ENCODE results near the gene TNKS1BP1.
A peak's percentile ranks its signal among the peaks of the same experiment; 100 is the strongest.

TNKS1BP1 gene

DNA sequence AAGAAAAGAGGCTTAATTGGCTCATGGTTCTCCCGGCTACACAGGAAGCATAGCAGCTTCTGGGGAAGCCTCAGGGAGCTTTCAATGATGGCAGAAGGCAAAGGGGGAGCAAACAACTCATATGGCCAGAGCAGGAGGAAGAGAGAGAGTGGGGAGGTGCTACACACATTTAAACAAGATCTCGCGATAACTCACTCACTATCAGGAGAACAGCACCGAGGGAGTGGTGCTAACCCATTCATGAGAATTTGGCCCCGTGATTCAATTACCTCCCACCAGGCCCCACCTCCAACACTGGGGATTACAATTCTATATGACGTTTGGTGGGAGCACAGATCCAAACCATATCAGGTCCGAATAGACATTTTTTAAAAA is 46.0 kb downstream of the TNKS1BP1 start:
- TF ChIP-seq, protein P1, sequence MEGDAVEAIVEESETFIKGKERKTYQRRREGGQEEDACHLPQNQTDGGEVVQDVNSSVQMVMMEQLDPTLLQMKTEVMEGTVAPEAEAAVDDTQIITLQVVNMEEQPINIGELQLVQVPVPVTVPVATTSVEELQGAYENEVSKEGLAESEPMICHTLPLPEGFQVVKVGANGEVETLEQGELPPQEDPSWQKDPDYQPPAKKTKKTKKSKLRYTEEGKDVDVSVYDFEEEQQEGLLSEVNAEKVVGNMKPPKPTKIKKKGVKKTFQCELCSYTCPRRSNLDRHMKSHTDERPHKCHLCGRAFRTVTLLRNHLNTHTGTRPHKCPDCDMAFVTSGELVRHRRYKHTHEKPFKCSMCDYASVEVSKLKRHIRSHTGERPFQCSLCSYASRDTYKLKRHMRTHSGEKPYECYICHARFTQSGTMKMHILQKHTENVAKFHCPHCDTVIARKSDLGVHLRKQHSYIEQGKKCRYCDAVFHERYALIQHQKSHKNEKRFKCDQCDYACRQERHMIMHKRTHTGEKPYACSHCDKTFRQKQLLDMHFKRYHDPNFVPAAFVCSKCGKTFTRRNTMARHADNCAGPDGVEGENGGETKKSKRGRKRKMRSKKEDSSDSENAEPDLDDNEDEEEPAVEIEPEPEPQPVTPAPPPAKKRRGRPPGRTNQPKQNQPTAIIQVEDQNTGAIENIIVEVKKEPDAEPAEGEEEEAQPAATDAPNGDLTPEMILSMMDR (IDR thresholded peaks at IDR 0.05; ENCODE audit: extremely low read depth, missing control alignments): no peak

DNA sequence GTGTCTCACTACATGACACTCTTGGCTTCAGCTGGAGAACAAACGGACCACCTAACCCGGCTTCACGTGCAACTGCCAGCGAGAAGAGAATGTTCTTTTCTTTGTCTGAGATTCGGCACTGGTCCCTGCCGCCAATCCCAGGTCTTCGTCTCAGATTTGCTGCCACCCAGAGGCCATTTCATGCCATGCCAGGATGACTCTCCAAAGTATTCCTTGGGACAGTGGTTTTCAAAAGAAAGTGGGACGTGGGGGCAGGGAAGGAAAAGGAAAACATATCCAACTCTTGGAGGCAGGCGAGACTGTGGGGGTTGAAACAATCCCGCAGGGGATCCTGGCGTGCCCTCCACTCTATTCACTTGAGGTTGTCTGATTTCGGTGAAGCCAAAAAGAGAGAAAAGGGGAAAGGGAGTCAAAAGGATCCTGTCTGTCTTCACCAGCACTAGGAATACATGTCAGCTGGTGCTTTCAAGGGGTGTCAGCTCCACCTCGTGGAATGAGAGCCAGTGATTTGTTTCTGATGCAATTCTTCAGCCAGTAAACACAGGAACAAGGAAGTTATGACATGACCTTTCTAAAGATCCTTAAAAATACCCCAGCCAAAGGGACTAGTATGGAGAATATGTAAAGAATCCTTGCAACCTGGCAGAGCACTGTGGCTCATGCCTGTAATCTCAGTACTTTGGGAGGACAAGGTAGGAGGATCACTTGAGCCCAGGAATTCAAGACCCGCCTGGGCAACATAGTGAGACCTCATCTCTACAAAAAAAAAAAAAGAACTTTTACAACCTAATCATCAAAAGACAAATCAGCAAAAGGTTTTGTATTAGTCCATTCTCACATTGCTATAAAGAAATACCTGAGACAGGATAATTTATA is 46.7 kb downstream of the TNKS1BP1 start:
- peak; percentile 62 for DNase-seq (ENCODE audit: low spot score)
- TF ChIP-seq, protein P1 (IDR thresholded peaks at IDR 0.05; ENCODE audit: extremely low read depth, missing control alignments): peak; percentile 79

More for the DNA sequence above, 46.0 kb downstream of the TNKS1BP1 start:
- no peak for DNase-seq (ENCODE audit: low spot score)

DNA sequence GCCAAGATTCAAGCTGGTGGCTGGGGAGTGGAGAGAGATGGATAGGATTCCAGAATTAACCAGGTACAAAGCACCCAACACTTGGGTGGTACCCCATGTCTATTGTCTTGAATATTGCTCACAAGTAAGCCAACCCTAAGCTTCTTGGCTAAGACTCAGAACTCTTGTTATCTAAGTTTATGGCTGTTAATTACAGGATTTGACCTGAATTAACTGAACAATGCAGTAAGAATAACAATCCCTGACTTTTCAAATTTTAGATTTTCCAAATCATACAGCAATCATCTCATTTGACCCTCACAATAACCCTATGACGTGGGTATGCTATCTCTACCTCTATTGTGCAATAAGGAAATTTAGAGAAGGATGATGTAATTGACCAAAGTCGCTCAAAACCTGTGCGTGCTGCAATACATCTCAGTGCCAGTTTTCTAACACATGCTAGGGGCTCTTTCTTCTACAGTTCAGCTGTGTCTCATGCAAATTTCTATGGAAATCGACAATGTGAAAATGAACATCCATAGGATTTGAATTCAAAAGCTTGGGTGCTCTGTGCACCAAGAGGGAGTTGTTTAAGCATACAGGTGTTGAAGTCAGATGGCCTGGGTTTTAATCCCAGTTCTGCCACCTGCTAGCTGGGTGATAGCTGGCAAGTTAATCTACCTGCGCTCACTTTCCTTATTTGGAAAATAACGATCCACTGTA is 47.6 kb downstream of the TNKS1BP1 start:
- TF ChIP-seq, protein P1 (IDR thresholded peaks at IDR 0.05; ENCODE audit: extremely low read depth, missing control alignments): no peak

DNA sequence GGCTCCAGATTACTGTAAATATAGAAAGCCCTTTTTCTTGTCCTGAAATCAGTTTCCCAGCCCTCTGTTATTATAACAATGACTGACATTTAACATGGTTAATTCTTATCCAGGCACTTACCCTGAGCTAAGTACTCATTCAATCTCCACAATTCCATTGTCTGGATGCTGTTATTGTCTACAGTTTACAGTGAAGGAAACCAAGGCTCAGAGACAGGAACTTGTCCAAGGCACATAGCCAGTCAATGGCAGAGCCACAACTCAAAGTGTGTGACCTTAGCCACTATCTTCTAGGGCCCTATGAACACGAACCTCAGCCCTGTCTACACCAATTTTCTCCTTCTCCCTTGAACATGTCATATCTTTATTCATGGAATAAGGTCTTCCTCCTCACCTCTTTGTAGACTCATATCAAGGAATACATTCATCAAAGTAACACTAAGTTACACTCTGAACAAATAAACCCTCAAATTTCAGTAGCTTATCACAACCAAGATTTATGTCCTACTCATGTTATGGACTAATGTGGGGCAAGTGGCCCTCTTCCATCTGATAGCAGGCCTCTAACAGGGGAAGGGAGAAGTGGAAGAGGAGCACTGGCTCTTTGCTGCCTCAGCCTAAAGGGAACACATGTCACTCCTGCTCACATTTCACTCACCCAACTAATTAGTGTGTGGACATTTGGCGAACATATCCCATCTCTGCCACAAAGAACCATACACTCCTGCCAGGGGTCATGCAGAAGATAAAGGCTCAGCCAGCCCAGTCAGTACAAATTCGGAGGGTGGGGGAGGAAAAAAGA is 48.4 kb downstream of the TNKS1BP1 start:
- no peak for DNase-seq (ENCODE audit: low spot score)
- TF ChIP-seq, protein P1 (IDR thresholded peaks at IDR 0.05; ENCODE audit: extremely low read depth, missing control alignments): no peak

More for the DNA sequence above, 47.6 kb downstream of the TNKS1BP1 start:
- no peak for DNase-seq (ENCODE audit: low spot score)

DNA sequence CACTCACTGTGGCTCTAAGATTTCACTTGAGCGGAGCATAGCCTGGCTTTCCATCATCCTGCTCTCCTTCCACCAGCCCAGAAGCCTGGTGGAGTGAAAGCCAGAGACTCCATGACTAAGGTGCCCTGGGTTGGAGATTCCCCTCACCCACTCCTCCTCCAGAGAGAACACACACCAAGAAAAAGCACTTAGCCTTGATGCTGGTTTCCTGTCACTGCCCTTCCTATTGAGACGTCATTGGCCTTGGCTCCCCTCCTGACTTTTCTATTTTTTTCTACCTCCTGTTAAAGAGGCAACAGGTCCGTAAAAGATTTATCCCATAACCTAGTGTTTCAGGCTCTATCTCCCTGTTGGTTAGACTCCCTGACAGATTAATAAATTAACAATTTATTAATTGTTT is 49.2 kb downstream of the TNKS1BP1 start:
- TF ChIP-seq, protein P1 (IDR thresholded peaks at IDR 0.05; ENCODE audit: extremely low read depth, missing control alignments): no peak

DNA sequence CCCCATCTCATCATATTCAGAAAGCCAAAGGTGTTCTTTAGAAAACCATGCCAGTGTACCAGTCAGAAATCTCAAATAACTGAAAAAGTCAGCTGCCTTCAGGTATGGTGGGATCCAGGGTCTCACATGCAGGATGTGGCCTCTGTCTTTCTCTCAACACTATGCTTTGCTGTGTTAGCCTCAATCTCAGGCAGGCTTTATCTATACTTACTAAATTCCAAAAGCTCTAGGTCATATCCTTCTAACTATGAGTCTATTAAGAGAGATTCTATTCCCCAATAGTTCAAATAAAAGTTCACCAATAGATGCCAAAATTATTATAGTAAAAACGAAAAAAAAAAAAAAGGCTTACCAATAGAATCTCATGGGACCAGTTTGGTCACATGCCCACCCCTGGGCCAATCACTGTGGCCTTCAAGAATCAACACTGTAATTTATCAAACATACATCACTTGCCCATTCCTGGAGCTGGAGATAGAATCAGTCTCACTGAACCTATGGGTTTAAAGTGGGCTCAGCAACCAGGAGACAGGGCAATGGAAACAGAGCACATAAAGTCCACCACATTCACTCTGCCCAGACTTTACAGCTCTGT is 49.8 kb downstream of the TNKS1BP1 start:
- DNase-seq (ENCODE audit: low spot score): no peak

More for the DNA sequence above, 49.2 kb downstream of the TNKS1BP1 start:
- no peak for DNase-seq (ENCODE audit: low spot score)

More for the DNA sequence above, 49.8 kb downstream of the TNKS1BP1 start:
- TF ChIP-seq, protein P1 (IDR thresholded peaks at IDR 0.05; ENCODE audit: extremely low read depth, missing control alignments): no peak

Data from GM20000 (cell line).